Ishikawa (cell line): ENCODE data around the gene CDH23.

Experiments
- CEBPB ChIP-seq: IDR thresholded peaks from 2 replicates; pipeline ENCODE4 v1.6.1; 2012
- CREB1 ChIP-seq: IDR thresholded peaks from 2 replicates; pipeline ENCODE4 v1.6.1; 2012; ENCODE audit warnings: low read depth
- EGR1 ChIP-seq: IDR thresholded peaks from 2 replicates; pipeline ENCODE4 v1.6.1; 2012
- EP300 ChIP-seq: IDR thresholded peaks from 2 replicates; pipeline ENCODE4 v1.6.1; 2012; ENCODE audit warnings: borderline replicate concordance
- FOXM1 ChIP-seq: IDR thresholded peaks from 2 replicates; pipeline ENCODE4 v1.6.1; 2012; ENCODE audit warnings: low read depth, borderline replicate concordance
- MAX ChIP-seq: IDR thresholded peaks from 2 replicates; pipeline ENCODE4 v1.6.1; 2012
- NFIC ChIP-seq: IDR thresholded peaks from 2 replicates; pipeline ENCODE4 v1.6.1; 2012
- RAD21 ChIP-seq: IDR thresholded peaks from 2 replicates; pipeline ENCODE4 v1.6.1; 2012; ENCODE audit warnings: low read depth
- REST ChIP-seq: IDR thresholded peaks from 2 replicates; pipeline ENCODE4 v1.6.1; 2012; ENCODE audit warnings: low read depth, mild to moderate bottlenecking
- TAF1 ChIP-seq: IDR thresholded peaks from 2 replicates; pipeline ENCODE4 v1.6.1; 2012; ENCODE audit warnings: low read depth, mild to moderate bottlenecking
- TCF12 ChIP-seq: IDR thresholded peaks from 2 replicates; pipeline ENCODE4 v1.6.1; 2012; ENCODE audit warnings: low read depth
- TEAD4 ChIP-seq: IDR thresholded peaks from 2 replicates; pipeline ENCODE4 v1.6.1; 2012
- USF1 ChIP-seq: IDR thresholded peaks from 2 replicates; pipeline ENCODE4 v1.6.1; 2012
- YY1 ChIP-seq: IDR thresholded peaks from 2 replicates; pipeline ENCODE4 v1.6.1; 2012; ENCODE audit warnings: low read depth
- ZBTB7A ChIP-seq: IDR thresholded peaks from 2 replicates; pipeline ENCODE4 v1.6.1; 2012; ENCODE audit warnings: low read depth

CDH23 gene

GRCh38 chr10:71656220-71656619 lies 259.5 kb downstream of the CDH23 start:
- TF ChIP-seq YY1 (no peak), USF1 (no peak), EP300 (no peak), MAX (no peak), NFIC (no peak)

- TF ChIP-seq EP300 (no peak), EGR1 (no peak), RAD21 (no peak), CEBPB (no peak), NFIC (no peak), YY1 (no peak), MAX (no peak), CREB1 (no peak), REST (no peak), ZBTB7A (no peak), USF1 (no peak), TEAD4 (no peak; the same call in 1 of the 2 replicates), FOXM1 (no peak), TAF1 (no peak), TCF12 (no peak)
Observed at GRCh38 chr10:71657604-71658466, 261.1 kb downstream of the CDH23 start.

DNA sequence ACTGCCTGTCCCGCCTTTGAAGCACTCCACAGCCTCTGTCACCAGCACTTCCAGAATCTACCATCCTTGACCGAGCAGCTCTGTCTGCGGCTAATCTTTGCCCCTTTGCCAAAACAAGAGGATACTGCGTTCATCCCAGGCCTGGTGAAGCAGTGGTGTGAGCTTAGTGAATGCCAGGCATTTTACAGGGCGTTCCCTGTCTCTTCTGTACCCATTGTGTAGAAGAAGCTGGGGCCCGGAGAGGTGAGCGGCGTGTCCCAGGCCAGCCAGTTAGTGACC lies 261.7 kb downstream of the CDH23 start:
- TF ChIP-seq TEAD4 (no peak), CEBPB (no peak), TCF12 (no peak), CREB1 (no peak), MAX (no peak), ZBTB7A (no peak), RAD21 (no peak), REST (no peak), FOXM1 (no peak), NFIC (no peak), USF1 (no peak)

- peak; percentile 47 for TF ChIP-seq NFIC
- TF ChIP-seq CEBPB = no peak
- TF ChIP-seq EGR1 = no peak
- no peak for TF ChIP-seq YY1
- no peak; the same call in 1 of the 2 replicates for TF ChIP-seq MAX
- 0 out of 2 replicates have a peak, but pooled peaks have one; percentile 5 for TF ChIP-seq TEAD4
- 0 out of 2 replicates have a peak, but pooled peaks have one; percentile 37 for TF ChIP-seq ZBTB7A
- TF ChIP-seq USF1 = no peak
- TF ChIP-seq TCF12 = peak; percentile 69
- no peak for TF ChIP-seq FOXM1
- TF ChIP-seq EP300 = peak; percentile 66
Observed at GRCh38 chr10:71659111-71659634, 262.5 kb downstream of the CDH23 start.
